Lung (tissue), 12 donors: ENCODE data around the gene VSIG1. TPM values are rescaled to one million over a fixed set of nuclear protein-coding genes. Genes with fewer than 3 reads are reported as not detected.
A peak's percentile ranks its signal among the peaks of the same experiment; 100 is the strongest.

ENCODE experiments used
- ATAC-seq: fragments of 200-7000 bp; cut with Tn5 transposase; one replicate; pipeline ENCODE4 v1.9.1; 2020; ENCODE audit warnings: moderate number of reproducible peaks; ENCODE audit not compliant: insufficient read depth, low FRiP score
- DNase-seq, 3 donors: peaks; one replicate each; pipeline ENCODE4 v3.0.0-alpha.2; 2013 to 2017
- H3K27ac ChIP-seq, 2 donors: one replicate each; pipeline ENCODE4 v1.5.1; 2013; ENCODE audit warnings: mild to moderate bottlenecking in 2 of 2, moderate library complexity in 2 of 2, control low read depth in 1 of 2, inconsistent platforms in 1 of 2, low read depth in 1 of 2, low read length in 1 of 2
- H3K27me3 ChIP-seq, 3 donors: one replicate each; pipeline ENCODE4 v1.5.1; 2013; ENCODE audit warnings: low read length in 2 of 3; ENCODE audit not compliant: control insufficient read depth in 3 of 3, insufficient read depth in 3 of 3
- H3K36me3 ChIP-seq, 4 donors: one replicate each; pipeline ENCODE4 v1.5.1; 2013; ENCODE audit warnings: low read length in 4 of 4, mild to moderate bottlenecking in 1 of 4, moderate library complexity in 1 of 4; ENCODE audit not compliant: control insufficient read depth in 4 of 4, insufficient read depth in 4 of 4
- H3K4me1 ChIP-seq, 5 donors: one replicate each; pipeline ENCODE4 v1.5.1; 2013; ENCODE audit warnings: low read length in 5 of 5, mild to moderate bottlenecking in 2 of 5, moderate library complexity in 1 of 5; ENCODE audit not compliant: control insufficient read depth in 5 of 5, insufficient read depth in 5 of 5
- H3K4me3 ChIP-seq: one replicate; pipeline ENCODE4 v1.5.1; 2013; ENCODE audit warnings: mild to moderate bottlenecking, control low read depth, moderate library complexity
- H3K9ac ChIP-seq, 2 donors: one replicate each; pipeline ENCODE4 v1.5.1; 2013; ENCODE audit warnings: low read length in 2 of 2, control low read depth in 1 of 2; ENCODE audit not compliant: insufficient read depth in 1 of 2
- H3K9me3 ChIP-seq, 4 donors: one replicate each; pipeline ENCODE4 v1.5.1; 2013; ENCODE audit warnings: low read length in 3 of 4, mild to moderate bottlenecking in 1 of 4, moderate library complexity in 1 of 4; ENCODE audit not compliant: control insufficient read depth in 4 of 4, insufficient read depth in 3 of 4
- CTCF ChIP-seq: IDR thresholded peaks from 2 replicates; pipeline ENCODE4 v1.5.1; 2012; ENCODE audit warnings: mild to moderate bottlenecking; ENCODE audit errors: control extremely low read depth, extremely low read depth
- WGBS, 2 donors: extraction: QIAGEN DNeasy Blood & Tissue Kit; methylation state at CpG; one replicate each; pipeline ENCODE4 v1.1.7; 2013; 5-methylcytosine and 5-hydroxymethylcytosine counted together
- polyA plus RNA-seq, 2 donors: library from polyadenylated mRNA; stranded (reverse); fragments of 200-250 nt; gene quantifications; one replicate each; pipeline ENCODE4 v1.2.1, GENCODE V29; 2013
- total RNA-seq, 2 donors: library from RNA; depleted of rRNA in 1 of 2; stranded (reverse); fragments of >200 nt in 1 of 2; gene quantifications; one replicate each; pipeline ENCODE4 v1.2.1, GENCODE V29; 2014 to 2021
- donor health status: control.
- donor health status: control.
- donor health status: Bipolar disorder and iron deficiency.
- donor health status: healthy.
- donor health status: DM: yes; HTN: yes; CAD: no.

The VSIG1 gene
- total and polyA plus RNA-seq, 4 donors, result 0.57 to 4.3 (median 1.7) TPM

GRCh38 chrX:108091878-108092291, 47.0 kb downstream of the VSIG1 start:
- H3K27ac ChIP-seq, result peak overlapping the region; percentile 59 to 81
- DNase-seq, result no peak
- peak; percentile 45 for ATAC-seq
- peaks cover 0 to 5% (median 0%) of the 10 kb centered on the region in 5 donors for H3K4me1 ChIP-seq
- H3K27me3 ChIP-seq, result peaks cover 0 to 24% (median 6%) of the 10 kb centered on the region in 3 donors
- peak overlapping the region; percentile 56 for H3K4me3 ChIP-seq
- no peak for TF ChIP-seq CTCF
- H3K9ac ChIP-seq, result peak overlapping the region; percentile 57
- 1 to 30% methylated on average over 15 of the region's 15 CpGs for WGBS, 2 donors
- H3K36me3 ChIP-seq, result peaks cover 0 to 5% (median under 1%) of the 10 kb centered on the region in 4 donors
- H3K9me3 ChIP-seq, result no peaks in the 10 kb centered on the region

DNA sequence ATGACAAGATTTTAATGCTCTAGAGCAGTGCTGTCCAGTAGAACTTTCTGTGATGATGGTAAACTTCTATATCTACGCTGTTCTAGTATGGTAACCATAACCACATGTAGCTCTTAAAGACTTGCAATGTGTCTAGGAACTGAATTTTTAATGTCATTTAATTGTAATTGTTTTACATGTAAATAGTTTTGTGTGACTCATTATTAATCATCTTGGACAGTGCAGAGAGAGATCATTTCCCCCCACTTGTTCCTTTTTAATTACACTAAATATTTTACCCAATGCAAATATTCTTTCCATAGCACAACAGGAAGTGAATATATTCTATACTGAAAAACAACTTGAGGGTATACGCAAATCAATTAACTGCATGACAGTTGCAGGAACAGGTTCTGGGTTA, 52.5 kb downstream of the VSIG1 start:
- H3K36me3 ChIP-seq, result no peaks in the 10 kb centered on the region
- ATAC-seq (no peak), DNase-seq (no peak)
- H3K9ac ChIP-seq, result no peak overlapping the region
- WGBS, 2 donors, result 90 to 93% methylated on average over 2 of the region's 2 CpGs
- no peaks in the 10 kb centered on the region for H3K4me1 ChIP-seq
- peaks cover 0 to 17% (median 0%) of the 10 kb centered on the region in 3 donors for H3K27me3 ChIP-seq
- H3K4me3 ChIP-seq, result no peak overlapping the region
- no peaks in the 10 kb centered on the region for H3K9me3 ChIP-seq
- no peak overlapping the region for H3K27ac ChIP-seq
- TF ChIP-seq CTCF, result no peak

DNA sequence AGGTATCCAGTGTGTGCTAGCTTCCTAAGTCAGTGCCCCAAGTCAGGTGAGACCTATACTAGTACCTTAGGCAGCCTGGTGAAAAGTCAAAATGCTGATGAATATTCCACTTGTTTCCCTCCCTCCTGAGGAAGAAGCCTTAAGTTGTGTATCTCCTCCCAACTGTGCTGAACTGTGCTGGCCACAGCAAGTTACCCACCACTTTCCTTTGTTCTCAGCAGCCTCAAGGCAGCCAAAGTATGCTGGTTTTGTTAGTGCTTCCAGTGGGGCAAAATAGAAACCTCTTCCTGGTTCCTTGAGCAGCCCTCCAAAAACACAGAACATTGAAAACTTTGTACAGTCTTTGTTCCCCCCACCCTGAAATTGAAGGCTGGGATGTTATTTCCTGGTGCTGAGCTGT, 60.6 kb downstream of the VSIG1 start:
- no peak for DNase-seq
- H3K36me3 ChIP-seq, result peaks cover 0 to 1% (median 0%) of the 10 kb centered on the region in 4 donors
- peaks cover 0 to 8% (median 0%) of the 10 kb centered on the region in 3 donors for H3K27me3 ChIP-seq
- H3K4me3 ChIP-seq, result no peak overlapping the region
- ATAC-seq, result no peak
- H3K9ac ChIP-seq, result no peak overlapping the region
- no peaks in the 10 kb centered on the region for H3K4me1 ChIP-seq
- TF ChIP-seq CTCF, result no peak
- H3K9me3 ChIP-seq, result no peaks in the 10 kb centered on the region
- H3K27ac ChIP-seq, result no peak overlapping the region

- no peak for ATAC-seq
- no peak for TF ChIP-seq CTCF
- no peaks in the 10 kb centered on the region for H3K36me3 ChIP-seq
- no peak overlapping the region for H3K4me3 ChIP-seq
- H3K9me3 ChIP-seq, result no peaks in the 10 kb centered on the region
- peaks cover 0 to 47% (median 4%) of the 10 kb centered on the region in 3 donors for H3K27me3 ChIP-seq
- no peak overlapping the region for H3K27ac ChIP-seq
- peaks cover 0 to 10% (median 0%) of the 10 kb centered on the region in 5 donors for H3K4me1 ChIP-seq
- DNase-seq, result no peak
- no peak overlapping the region for H3K9ac ChIP-seq
These were observed 69.7 kb downstream of the VSIG1 start for GRCh38 chrX:108114541-108114940.
